C4-2B (cell line): ENCODE results near the gene AJUBA.

Experiments used
- ZFX ChIP-seq: fragments of 450-650 bp; IDR thresholded peaks from 2 replicates; pipeline ENCODE4 v1.6.1; 2017
- TF ChIP-seq, protein P1 (sequence below): fragments of 450-650 bp; conservative IDR thresholded peaks from 2 replicates; pipeline ENCODE4 v1.5.1; 2017; ENCODE audit warnings: mild to moderate bottlenecking

DNA sequence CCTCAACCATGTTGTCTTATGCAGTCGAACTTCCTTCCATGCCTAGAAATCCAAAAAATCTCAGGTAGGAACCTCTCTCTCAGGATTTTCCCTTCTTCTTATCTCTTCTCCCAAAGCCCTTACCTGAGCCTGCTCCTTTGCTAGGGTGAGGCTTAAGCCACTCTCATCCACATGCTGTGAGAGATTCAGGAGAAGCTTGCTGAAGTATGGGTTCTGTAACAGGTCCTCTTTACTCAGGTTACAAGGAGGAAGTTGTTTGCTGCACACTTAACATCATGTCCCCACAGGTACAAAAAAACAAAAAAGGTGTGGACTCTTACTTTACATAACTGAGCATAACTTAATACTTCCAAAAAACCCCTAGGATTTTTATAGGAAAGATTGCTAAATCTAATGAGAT lies 29.9 kb downstream of the AJUBA start:
- TF ChIP-seq, protein P1, sequence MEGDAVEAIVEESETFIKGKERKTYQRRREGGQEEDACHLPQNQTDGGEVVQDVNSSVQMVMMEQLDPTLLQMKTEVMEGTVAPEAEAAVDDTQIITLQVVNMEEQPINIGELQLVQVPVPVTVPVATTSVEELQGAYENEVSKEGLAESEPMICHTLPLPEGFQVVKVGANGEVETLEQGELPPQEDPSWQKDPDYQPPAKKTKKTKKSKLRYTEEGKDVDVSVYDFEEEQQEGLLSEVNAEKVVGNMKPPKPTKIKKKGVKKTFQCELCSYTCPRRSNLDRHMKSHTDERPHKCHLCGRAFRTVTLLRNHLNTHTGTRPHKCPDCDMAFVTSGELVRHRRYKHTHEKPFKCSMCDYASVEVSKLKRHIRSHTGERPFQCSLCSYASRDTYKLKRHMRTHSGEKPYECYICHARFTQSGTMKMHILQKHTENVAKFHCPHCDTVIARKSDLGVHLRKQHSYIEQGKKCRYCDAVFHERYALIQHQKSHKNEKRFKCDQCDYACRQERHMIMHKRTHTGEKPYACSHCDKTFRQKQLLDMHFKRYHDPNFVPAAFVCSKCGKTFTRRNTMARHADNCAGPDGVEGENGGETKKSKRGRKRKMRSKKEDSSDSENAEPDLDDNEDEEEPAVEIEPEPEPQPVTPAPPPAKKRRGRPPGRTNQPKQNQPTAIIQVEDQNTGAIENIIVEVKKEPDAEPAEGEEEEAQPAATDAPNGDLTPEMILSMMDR: no peak
- TF ChIP-seq ZFX: no peak
